GM12878 (cell line): ENCODE data around the gene NCLN. TPM values are rescaled to one million over a fixed set of nuclear protein-coding genes. Genes with fewer than 3 reads are reported as not detected.

ENCODE experiments used
- ATAC-seq: fragments of 200-7000 bp; cut with Tn5 transposase; 3 replicates; pipeline ENCODE4 v1.9.1; 2020; ENCODE audit warnings: mild to moderate bottlenecking, moderate library complexity
- BruUV-seq: library from RNA; stranded (reverse); fragments of 400-500 nt; replicated peaks from 2 replicates; lab custom pipeline; 2021; lab: Mats Ljungman, UMichigan
- CTCF ChIA-PET: fragments of 300-600 bp; sonication (Branson Sonifier 250); formaldehyde crosslinking; extraction: SDS; loops from one replicate; lab custom pipeline; 2021; ENCODE audit warnings: inconsistent platforms; lab: Yijun Ruan, JAX
- POLR2A ChIA-PET: fragments of 350-600 bp; formaldehyde crosslinking; extraction: SDS; loops from one replicate; lab custom pipeline; 2021; ENCODE audit warnings: inconsistent platforms; lab: Charles Lee
- RAD21 ChIA-PET: fragments of 300-600 bp; sonication (Branson Sonifier 250); formaldehyde crosslinking; loops from one replicate; lab custom pipeline; 2023; ENCODE audit warnings: antibody characterized with exemption; ENCODE audit not compliant: unreplicated experiment; lab: Charles Lee
- SMC1A ChIA-PET: fragments of 300-600 bp; sonication (Branson Sonifier 250); formaldehyde crosslinking; loops from one replicate; lab custom pipeline; 2023; ENCODE audit not compliant: unreplicated experiment, uncharacterized antibody; lab: Charles Lee
- DNase-seq: peaks from one replicate; pipeline ENCODE4 v3.0.0-alpha.2; 2011; ENCODE audit warnings: low read depth, low spot score
- FAIRE-seq: peaks from 3 replicates; lab custom pipeline; 2011; peaks lifted over from hg19 to GRCh38; lab: Jason Lieb, UNC
- H2AFZ ChIP-seq: 2 replicates; pipeline ENCODE4 v1.6.0; 2011; ENCODE audit warnings: low read depth, low read length, control low read depth; ENCODE audit not compliant: control insufficient read depth
- H3K27ac ChIP-seq: 2 replicates; pipeline ENCODE4 v1.5.1; 2011; ENCODE audit warnings: control low read depth; ENCODE audit not compliant: control insufficient read depth, insufficient read depth
- H3K27me3 ChIP-seq, 2 experiments: replicated peaks in 1 of 2; 2 replicates each; pipeline versions ENCODE4 v1.6.0 to v1.6.1; 2011; ENCODE audit warnings: low read length in 1 of 2; ENCODE audit not compliant: control insufficient read depth in 2 of 2, insufficient read depth in 2 of 2
- H3K36me3 ChIP-seq, 2 experiments: 2 replicates each; pipeline ENCODE4 v1.5.1; 2011; ENCODE audit warnings: low read length in 1 of 2; ENCODE audit not compliant: control insufficient read depth in 2 of 2, insufficient read depth in 2 of 2
- H3K4me1 ChIP-seq: 2 replicates; pipeline ENCODE4 v1.6.1; 2011; ENCODE audit warnings: mild to moderate bottlenecking, low read length, moderate library complexity, mixed read lengths; ENCODE audit not compliant: control insufficient read depth, insufficient read depth
- H3K4me2 ChIP-seq: 2 replicates; pipeline ENCODE4 v1.6.0; 2011; ENCODE audit warnings: control low read depth; ENCODE audit not compliant: control insufficient read depth, insufficient read depth
- H3K4me3 ChIP-seq: fragments of 200-600 bp; sonication (generic); 2 replicates; pipeline ENCODE4 v1.5.1; 2016
- H3K79me2 ChIP-seq: 2 replicates; pipeline ENCODE4 v1.6.0; 2011; ENCODE audit warnings: low read length; ENCODE audit not compliant: control insufficient read depth, insufficient read depth
- H3K9ac ChIP-seq: 2 replicates; pipeline ENCODE4 v1.8.0; 2011; ENCODE audit warnings: low read length, control low read depth, mixed read lengths; ENCODE audit not compliant: control insufficient read depth, insufficient read depth
- H3K9me3 ChIP-seq: replicated peaks from 3 replicates; pipeline ENCODE4 v1.5.1; 2011; ENCODE audit warnings: mild to moderate bottlenecking, low read length; ENCODE audit not compliant: control insufficient read depth, insufficient read depth
- H4K20me1 ChIP-seq: 2 replicates; pipeline ENCODE4 v1.6.0; 2011; ENCODE audit not compliant: control insufficient read depth, insufficient read depth
- BCLAF1 ChIP-seq: fragments of 450-650 bp; IDR thresholded peaks from 2 replicates; pipeline ENCODE4 v1.6.1; 2017; ENCODE audit warnings: antibody characterized with exemption, mild to moderate bottlenecking, moderate library complexity
- CBX3 ChIP-seq: fragments of 200-600 bp; sonication (generic); IDR thresholded peaks from 2 replicates; pipeline ENCODE4 v1.6.1; 2016; ENCODE audit warnings: low read depth, borderline replicate concordance
- ESRRA ChIP-seq: IDR thresholded peaks from 2 replicates; pipeline ENCODE4 v1.6.1; 2012; ENCODE audit warnings: mild to moderate bottlenecking, low read length, improper control_type of control experiment
- FOXK2 ChIP-seq: fragments of 450-650 bp; IDR thresholded peaks from 2 replicates; pipeline ENCODE4 v1.6.1; 2017; ENCODE audit warnings: mild to moderate bottlenecking, moderate library complexity
- KAT2A ChIP-seq: conservative IDR thresholded peaks from 2 replicates; pipeline ENCODE4 v1.6.1; 2011; ENCODE audit warnings: low read depth, low read length; ENCODE audit not compliant: control insufficient read depth
- NFYB ChIP-seq: IDR thresholded peaks from 2 replicates; pipeline ENCODE4 v1.6.1; 2011; ENCODE audit warnings: low read depth, mild to moderate bottlenecking, low read length, improper control_type of control experiment, moderate library complexity; ENCODE audit not compliant: insufficient read depth
- NKRF ChIP-seq: fragments of 450-650 bp; conservative IDR thresholded peaks from 2 replicates; pipeline ENCODE4 v1.6.1; 2017; ENCODE audit warnings: mild to moderate bottlenecking, moderate library complexity
- NR2F1 ChIP-seq: fragments of 450-650 bp; conservative IDR thresholded peaks from 2 replicates; pipeline ENCODE4 v1.6.1; 2017; ENCODE audit warnings: mild to moderate bottlenecking
- NRF1 ChIP-seq: conservative IDR thresholded peaks from 2 replicates; pipeline ENCODE4 v1.6.1; 2011; ENCODE audit warnings: mild to moderate bottlenecking, low read depth, low read length, improper control_type of control experiment
- WGBS: methylation state at CpG from one replicate; pipeline ENCODE4 v1.1.6; 2016; ENCODE audit warnings: low lambda C conversion rate; ENCODE audit not compliant: insufficient replicate concordance, insufficient coverage; ENCODE audit errors: missing lambda C conversion rate; 5-methylcytosine and 5-hydroxymethylcytosine counted together
- in situ Hi-C: fragments of 300-500 bp; cut with MboI; formaldehyde crosslinking; loops from 9 replicates; pipeline ENCODE4 v1.14.3; 2018; ENCODE audit warnings: mixed read lengths
- intact Hi-C: fragments of 100-400 bp; cut with micrococcal nuclease; formaldehyde crosslinking; loops from one replicate; pipeline ENCODE4 v1.14.2; 2022; ENCODE audit not compliant: unreplicated experiment
- polyA plus RNA-seq, 11 experiments: library from polyadenylated mRNA; depleted of rRNA in 4 of 11; unstranded in 6 of 11; stranded (reverse) in 5 of 11; fragments of >200 nt; fragmentation: Nextera tagmentation in 4 of 11; fragmentation: Illumina TruSeq in 1 of 11; extraction: Ambion mirVana in 4 of 11; extraction: Trizol in 1 of 11; gene quantifications; 1 replicate in 1 of 11; 2 replicates in 10 of 11; pipeline versions ENCODE4 v1.2.1 to v1.2.3, GENCODE V29; 2011 to 2016; ENCODE audit warnings: inconsistent platforms in 2 of 11, missing spikeins in 2 of 11, low read depth in 1 of 11
- total RNA-seq, 4 experiments: library from RNA; depleted of rRNA in 3 of 4; stranded (reverse); fragments of >200 nt in 3 of 4; fragmentation: Illumina TruSeq in 1 of 4; extraction: Trizol in 1 of 4; gene quantifications; 2 replicates each; pipeline versions ENCODE4 v1.2.1 to v1.2.3, GENCODE V29; 2013 to 2021

NCLN gene
- total and polyA plus RNA-seq, 10 of the 15 experiments (the other 5 are each of a cell fraction or from before 2014, with no cell fraction given), result 2.2 to 79.1 (median 36.0) TPM

- H3K4me2 ChIP-seq, result no peak overlapping the region
- H3K27me3 ChIP-seq, result no peaks in the 10 kb centered on the region
- H4K20me1 ChIP-seq, result no peaks in the 10 kb centered on the region
- H3K27ac ChIP-seq, result no peak overlapping the region
- no peaks in the 10 kb centered on the region for H3K79me2 ChIP-seq
- no TSS peak for BruUV-seq
- in situ Hi-C loops (no loop called here), intact Hi-C loops (no loop called here)
- FAIRE-seq (no peak), DNase-seq (no peak), ATAC-seq (no peak)
- no peaks in the 10 kb centered on the region for H3K9me3 ChIP-seq
- TF ChIP-seq BCLAF1, result no peak
- TF ChIP-seq NKRF, result no peak
- TF ChIP-seq FOXK2, result no peak
- no peak for TF ChIP-seq NRF1
- no peak for TF ChIP-seq ESRRA
- no peak for TF ChIP-seq CBX3
- TF ChIP-seq NR2F1, result no peak
- TF ChIP-seq KAT2A, result no peak
- TF ChIP-seq NFYB, result no peak
- ChIA-PET CTCF (no interaction called here), SMC1A (no interaction called here), POLR2A (no interaction called here), RAD21 (no interaction called here)
- H3K36me3 ChIP-seq, result peaks cover 0 to 14% of the 10 kb centered on the region in 2 experiments; a peak in 2 of 4 replicates
- no peak overlapping the region for H3K4me3 ChIP-seq
- no peak overlapping the region for H2AFZ ChIP-seq
- 95% methylated on average over 24 of the region's 35 CpGs for WGBS
- no peak overlapping the region for H3K9ac ChIP-seq
- no peaks in the 10 kb centered on the region for H3K4me1 ChIP-seq
These were observed 19.0 kb downstream of the NCLN start for GRCh38 chr19:3204646-3205275.
